Measurements from ENCODE around the gene KMT2B. TPM values are rescaled to one million over a fixed set of nuclear protein-coding genes. Genes with fewer than 3 reads are reported as not detected.
A peak's percentile ranks its signal among the peaks of the same experiment; 100 is the strongest.

KMT2B gene
- total and polyA plus RNA-seq, 5 experiments from 2014 or later, result 0.60 to 79.2 (median 2.8) TPM

GRCh38 chr19:35739275-35740107 lies 21.7 kb downstream of the KMT2B start:
- no peaks in the 10 kb centered on the region for H3K27me3 Mint-ChIP-seq
- POLR2A ChIA-PET, result interaction anchor here (1.7 to 2.6 kb wide), 4 partner anchors 13 to 37 kb away, joined by 4 to 26 read pairs (median 5); no protein-coding TSS in a partner anchor
- peaks cover 4 to 31% (median 5%) of the 10 kb centered on the region in 3 donors for H3K36me3 Mint-ChIP-seq
- H3K9me3 Mint-ChIP-seq, result no peaks in the 10 kb centered on the region
- H3K4me1 Mint-ChIP-seq, result peaks cover 29 to 63% (median 59%) of the 10 kb centered on the region in 4 donors
- ATAC-seq (no peak), DNase-seq (no peak)
- peak overlapping the region; percentile 53 to 98 (median 94) for H3K4me3 Mint-ChIP-seq
- peak overlapping the region in 6 of 10 donors; percentile 5 to 99 (median 44) for H3K27ac Mint-ChIP-seq

- peak overlapping the region; percentile 91 to 99 (median 96) for H3K4me3 Mint-ChIP-seq
- DNase-seq (no peak), ATAC-seq (peak in 1 of 2 donors; percentile 21)
- H3K36me3 Mint-ChIP-seq, result peaks cover 4 to 27% (median 5%) of the 10 kb centered on the region in 3 donors
- H3K27ac Mint-ChIP-seq, result peak overlapping the region in 4 of 10 donors; percentile 93 to 99 (median 96)
- no peaks in the 10 kb centered on the region for H3K27me3 Mint-ChIP-seq
- POLR2A ChIA-PET, result interaction anchor here (0.7 to 2.6 kb wide), 14 partner anchors 8 to 92 kb away, joined by 3 to 26 read pairs (median 4); partner anchors contain the start of genes COX6B1, HSPB6, KMT2B and LIN37
- H3K9me3 Mint-ChIP-seq, result no peaks in the 10 kb centered on the region
- peaks cover 30 to 63% (median 58%) of the 10 kb centered on the region in 4 donors for H3K4me1 Mint-ChIP-seq
Observed at GRCh38 chr19:35740108-35740422, 22.3 kb downstream of the KMT2B start.

- ATAC-seq, result peak; percentile 65 to 68
- Mint-ChIP-seq H3K4me1 (peaks cover 29 to 66% (median 59%) of the 10 kb centered on the region in 4 donors), H3K27me3 (no peaks in the 10 kb centered on the region), H3K36me3 (peaks cover 4 to 23% (median 5%) of the 10 kb centered on the region in 3 donors), H3K4me3 (peak overlapping the region; percentile 91 to 99 (median 96)), H3K9me3 (no peaks in the 10 kb centered on the region), H3K27ac (peak overlapping the region; percentile 88 to 99 (median 94))
- DNase-seq, result peak; percentile 88 to 97 (median 94)
- POLR2A ChIA-PET, result interaction anchor here (0.7 to 2.6 kb wide), 15 partner anchors 8 to 95 kb away, joined by 3 to 26 read pairs (median 4); partner anchors contain the start of genes COX6B1, HSPB6, KMT2B and LIN37
Observed at GRCh38 chr19:35740423-35741202, 22.8 kb downstream of the KMT2B start.

GRCh38 chr19:35741203-35741515 lies 23.4 kb downstream of the KMT2B start:
- peak overlapping the region; percentile 91 to 99 (median 96) for H3K4me3 Mint-ChIP-seq
- peaks cover 4 to 19% (median 5%) of the 10 kb centered on the region in 3 donors for H3K36me3 Mint-ChIP-seq
- POLR2A ChIA-PET, result interaction anchor here (0.8 to 2.6 kb wide), 13 partner anchors 9 to 96 kb away, joined by 3 to 26 read pairs (median 4); partner anchors contain the start of genes COX6B1, HSPB6 and KMT2B
- ATAC-seq (no peak), DNase-seq (no peak)
- H3K27ac Mint-ChIP-seq, result peak overlapping the region; percentile 92 to 99 (median 98)
- H3K4me1 Mint-ChIP-seq, result peaks cover 31 to 71% (median 62%) of the 10 kb centered on the region in 4 donors
- no peaks in the 10 kb centered on the region for H3K9me3 Mint-ChIP-seq
- no peaks in the 10 kb centered on the region for H3K27me3 Mint-ChIP-seq

GRCh38 chr19:35742121-35742724 lies 24.4 kb downstream of the KMT2B start, which contains the start of gene IGFLR1:
Gene IGFLR1 (minus strand): TSS chr19:35742452. CDS start chr19:35741180, 1,272 bp downstream.
- ATAC-seq (no peak), DNase-seq (peak in 9 of 10 donors; percentile 60 to 83 (median 69))
- POLR2A ChIA-PET, result interaction anchor here (0.5 to 5.2 kb wide), 8 partner anchors 10 to 195 kb away, joined by 3 to 36 read pairs (median 6); partner anchors contain the start of genes HSPB6 and KMT2B
- Mint-ChIP-seq H3K36me3 (peaks cover 4 to 14% (median 5%) of the 10 kb centered on the region in 3 donors), H3K4me3 (peak within 1 kb of the TSS; percentile 91 to 99 (median 93)), H3K9me3 (no peaks in the 10 kb centered on the region), H3K27ac (peak within 1 kb of the TSS; percentile 97 to 100 (median 99)), H3K4me1 (peaks cover 31 to 73% (median 59%) of the 10 kb centered on the region in 4 donors), H3K27me3 (no peaks in the 10 kb centered on the region)

GRCh38 chr19:35743640-35744429 lies 26.0 kb downstream of the KMT2B start:
- H3K9me3 Mint-ChIP-seq, result no peaks in the 10 kb centered on the region
- no peaks in the 10 kb centered on the region for H3K27me3 Mint-ChIP-seq
- H3K4me1 Mint-ChIP-seq, result peaks cover 33 to 79% (median 64%) of the 10 kb centered on the region in 4 donors
- peaks cover 4 to 6% (median 5%) of the 10 kb centered on the region in 3 donors for H3K36me3 Mint-ChIP-seq
- peak overlapping the region; percentile 98 to 100 (median 99) for H3K27ac Mint-ChIP-seq
- ATAC-seq, result no peak
- H3K4me3 Mint-ChIP-seq, result peak overlapping the region; percentile 91 to 99 (median 97)
- POLR2A ChIA-PET, result interaction anchor here (0.6 to 5.2 kb wide), 12 partner anchors 12 to 209 kb away, joined by 3 to 36 read pairs (median 6); partner anchors contain the start of genes ETV2, HSPB6 and KMT2B
- no peak for DNase-seq

- Mint-ChIP-seq H3K36me3 (peaks cover 4 to 5% (median 5%) of the 10 kb centered on the region in 3 donors), H3K4me3 (peak overlapping the region; percentile 91 to 99 (median 97)), H3K27me3 (no peaks in the 10 kb centered on the region), H3K4me1 (peaks cover 34 to 81% (median 65%) of the 10 kb centered on the region in 4 donors), H3K9me3 (no peaks in the 10 kb centered on the region), H3K27ac (peak overlapping the region; percentile 97 to 100 (median 99))
- POLR2A ChIA-PET, result interaction anchor here (0.6 to 5.2 kb wide), 20 partner anchors 11 to 370 kb away, joined by 3 to 36 read pairs (median 5); partner anchors contain the start of genes COX6B1, ETV2, HSPB6 and KMT2B
- ATAC-seq (peak; percentile 52 to 64), DNase-seq (peak; percentile 83 to 97 (median 94))
Observed at GRCh38 chr19:35744430-35745327, 26.9 kb downstream of the KMT2B start.

- POLR2A ChIA-PET, result interaction anchor here (0.6 to 5.2 kb wide), 17 partner anchors 10 to 369 kb away, joined by 3 to 36 read pairs (median 5); partner anchors contain the start of genes COX6B1, ETV2, HSPB6 and NFKBID
- H3K27me3 Mint-ChIP-seq, result no peaks in the 10 kb centered on the region
- H3K36me3 Mint-ChIP-seq, result peaks cover 4 to 5% (median 5%) of the 10 kb centered on the region in 3 donors
- H3K4me3 Mint-ChIP-seq, result peak within 1 kb of the TSS; percentile 91 to 99 (median 97)
- no peaks in the 10 kb centered on the region for H3K9me3 Mint-ChIP-seq
- ATAC-seq (peak; percentile 48 to 56), DNase-seq (peak; percentile 89 to 99 (median 98))
- peaks cover 34 to 80% (median 65%) of the 10 kb centered on the region in 4 donors for H3K4me1 Mint-ChIP-seq
- H3K27ac Mint-ChIP-seq, result peak within 1 kb of the TSS; percentile 97 to 100 (median 99)
Observed at GRCh38 chr19:35745328-35746086, 27.7 kb downstream of the KMT2B start, which contains the start of the genes PSENEN and U2AF1L4. Gene PSENEN (plus strand): TSS chr19:35745651. CDS start chr19:35745931, 280 bp downstream. Gene U2AF1L4 (minus strand): TSS chr19:35745418. CDS start chr19:35745391, 27 bp downstream.

- Mint-ChIP-seq H3K36me3 (peaks cover 4 to 5% (median 5%) of the 10 kb centered on the region in 3 donors), H3K4me3 (peak overlapping the region; percentile 91 to 99 (median 97)), H3K9me3 (no peaks in the 10 kb centered on the region), H3K27me3 (no peaks in the 10 kb centered on the region), H3K4me1 (peaks cover 30 to 76% (median 62%) of the 10 kb centered on the region in 4 donors), H3K27ac (peak overlapping the region; percentile 66 to 100 (median 99))
- no peak for DNase-seq
- POLR2A ChIA-PET, result interaction anchor here (0.9 to 5.2 kb wide), 8 partner anchors 10 to 185 kb away, joined by 3 to 36 read pairs (median 7); partner anchors contain the start of genes COX6B1, HSPB6 and NFKBID
- ATAC-seq, result no peak
Observed at GRCh38 chr19:35746087-35746462, 28.3 kb downstream of the KMT2B start.

All from naive thymus-derived CD8-positive, alpha-beta T cell (primary cell).